AG08396 (cell line): ENCODE data around the gene CARMIL1.

ENCODE experiments used
- DNase-seq: peaks from one replicate; pipeline ENCODE4 v3.0.0; 2012; ENCODE audit warnings: low spot score, mixed read lengths

Gene CARMIL1

DNA sequence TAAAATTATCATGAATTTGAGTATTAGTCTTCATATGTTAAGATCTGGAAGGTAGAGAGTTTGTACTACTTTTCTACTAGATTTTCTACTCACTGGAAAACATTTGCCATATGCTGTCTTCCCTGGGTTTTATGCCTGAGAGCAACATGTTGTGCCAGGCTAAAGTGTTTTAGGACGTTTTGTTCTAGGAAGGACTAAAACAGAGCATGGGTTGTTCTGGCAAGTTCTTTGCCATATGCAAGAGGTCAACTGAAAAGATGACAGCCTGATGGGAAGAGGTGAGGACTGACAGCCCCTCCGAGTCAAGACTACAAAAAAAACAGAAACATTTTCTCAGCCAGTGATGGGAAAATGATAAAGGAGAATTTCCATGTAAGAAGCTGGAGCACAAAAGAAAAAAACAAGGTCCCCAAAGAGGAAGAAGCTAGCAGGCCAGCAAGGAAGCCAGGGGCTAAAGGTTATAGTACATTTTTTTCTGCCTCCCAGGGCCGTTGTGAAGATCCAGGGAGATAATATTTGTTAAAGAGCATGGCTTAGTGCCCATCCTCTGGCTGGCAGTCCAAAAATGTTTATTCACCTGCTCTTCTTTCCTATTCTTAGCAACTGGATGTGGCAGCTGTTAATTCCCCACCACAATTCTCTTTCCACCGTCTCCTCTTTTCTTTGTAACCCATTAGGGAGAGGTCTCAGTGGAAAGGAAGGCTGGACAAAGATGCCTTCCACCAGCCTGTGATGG lies 380.6 kb downstream of the CARMIL1 start:
- no peak for DNase-seq

GRCh38 chr6:25660512-25660911 lies 381.3 kb downstream of the CARMIL1 start:
- DNase-seq: peak; percentile 31

GRCh38 chr6:25661129-25661779 lies 382.1 kb downstream of the CARMIL1 start:
- DNase-seq: no peak

DNA sequence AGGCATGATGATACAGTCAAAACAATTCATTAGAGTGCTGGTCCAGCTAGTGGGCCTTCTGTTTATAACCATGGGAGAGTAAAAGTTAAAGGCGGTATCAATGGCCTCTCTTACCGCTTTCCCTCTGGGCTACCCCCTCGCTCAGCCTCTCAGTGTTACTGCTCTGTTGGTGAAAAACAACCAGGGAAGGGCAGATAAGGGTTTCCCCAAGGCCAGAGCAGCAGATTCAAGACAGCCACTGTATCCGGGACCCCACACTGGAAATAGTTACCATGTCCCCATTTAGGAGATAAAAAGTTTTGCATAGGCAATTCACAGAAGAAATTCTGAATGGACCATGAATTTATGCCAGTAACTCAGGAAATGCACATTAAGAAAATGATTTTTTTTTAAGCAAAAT lies 386.3 kb downstream of the CARMIL1 start:
- no peak for DNase-seq

DNA sequence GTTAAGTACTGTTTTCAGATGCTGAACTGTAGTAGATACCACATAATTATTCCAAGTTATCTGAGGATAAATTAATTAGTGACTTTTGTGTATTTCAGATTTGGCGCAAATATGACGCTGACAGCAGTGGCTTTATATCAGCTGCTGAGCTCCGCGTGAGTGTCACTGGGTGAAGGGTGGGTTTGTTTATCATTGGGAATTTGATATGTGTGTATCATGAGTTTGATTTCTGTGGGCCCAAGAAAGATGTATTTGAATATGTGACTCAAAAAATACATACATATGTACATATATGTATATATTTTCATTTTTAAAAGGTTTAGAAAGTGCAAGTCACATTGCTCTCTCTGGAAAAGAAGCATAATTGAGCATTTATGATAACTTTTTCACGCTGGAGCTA lies 390.2 kb downstream of the CARMIL1 start:
- no peak for DNase-seq
